Stimulated activated CD8-positive, alpha-beta memory T cell treated with anti-CD3 and anti-CD28 coated beads, Interleukin-15, amount 100 ng/mL, for 1 hour (primary cell): Measurements from ENCODE around the gene SLIT3.

Experiments
- DNase-seq: peaks from one replicate; pipeline ENCODE4 v3.0.0-alpha.2; 2020; ENCODE audit warnings: low read depth

Gene SLIT3

GRCh38 chr5:169029661-169030274, 271.2 kb downstream of the SLIT3 start:
- DNase-seq = no peak

GRCh38 chr5:169029037-169029436, 271.9 kb downstream of the SLIT3 start:
- DNase-seq = no peak

- no peak for DNase-seq
These were observed 273.4 kb downstream of the SLIT3 start for GRCh38 chr5:169027501-169028061.

GRCh38 chr5:169025491-169025890, 275.4 kb downstream of the SLIT3 start:
- DNase-seq = no peak

- DNase-seq = no peak
These were observed 276.5 kb downstream of the SLIT3 start for GRCh38 chr5:169024421-169024820.

- DNase-seq = no peak
These were observed 278.2 kb downstream of the SLIT3 start for GRCh38 chr5:169022718-169023117.

GRCh38 chr5:169020102-169020501, 280.8 kb downstream of the SLIT3 start:
- no peak for DNase-seq

GRCh38 chr5:169018925-169019324, 282.0 kb downstream of the SLIT3 start:
- DNase-seq = no peak

- no peak for DNase-seq
These were observed 284.9 kb downstream of the SLIT3 start for GRCh38 chr5:169015991-169016390.

- DNase-seq = no peak
These were observed 287.1 kb downstream of the SLIT3 start for GRCh38 chr5:169013846-169014245.

GRCh38 chr5:169013208-169013728, 287.7 kb downstream of the SLIT3 start:
- no peak for DNase-seq

- no peak for DNase-seq
These were observed 288.5 kb downstream of the SLIT3 start for GRCh38 chr5:169012450-169012849.

- DNase-seq = no peak
These were observed 289.5 kb downstream of the SLIT3 start for GRCh38 chr5:169011451-169011850.

GRCh38 chr5:169011009-169011408, 289.9 kb downstream of the SLIT3 start:
- DNase-seq = no peak

- no peak for DNase-seq
These were observed 291.8 kb downstream of the SLIT3 start for GRCh38 chr5:169009123-169009522.

- DNase-seq = no peak
These were observed 293.8 kb downstream of the SLIT3 start for GRCh38 chr5:169006842-169007790.

- DNase-seq = no peak
These were observed 296.4 kb downstream of the SLIT3 start for GRCh38 chr5:169004551-169004950.

- no peak for DNase-seq
These were observed 297.0 kb downstream of the SLIT3 start for GRCh38 chr5:169003721-169004541.

- DNase-seq = no peak
These were observed 297.9 kb downstream of the SLIT3 start for GRCh38 chr5:169002953-169003555.

- DNase-seq = no peak
These were observed 299.5 kb downstream of the SLIT3 start for GRCh38 chr5:169001394-169001793.

GRCh38 chr5:168995024-168995423, 305.9 kb downstream of the SLIT3 start:
- DNase-seq = no peak

GRCh38 chr5:168992687-168993086, 308.3 kb downstream of the SLIT3 start:
- DNase-seq = no peak
